ENCODE results near the gene CD207.
"Not testable (repeated sequence)": the region's sequence is repeated elsewhere in the genome, so short reads cannot be mapped to it uniquely, and the experiment has no call there.

Gene CD207

GRCh38 chr2:70835643-70836042 is at the start of gene CD207:
CD207 (minus strand) TSS chr2:70835816; CDS start chr2:70835776, 40 bp downstream.
- DNase-seq, result no peak

- DNase-seq, result not testable (repeated sequence)
These were observed 42.9 kb upstream of the CD207 start for GRCh38 chr2:70878543-70878942.

- not testable (repeated sequence) for DNase-seq
These were observed 40.5 kb upstream of the CD207 start for GRCh38 chr2:70876138-70876537.

- DNase-seq, result no peak
These were observed 37.9 kb upstream of the CD207 start for GRCh38 chr2:70873541-70873940.

- DNase-seq, result peak; percentile 55
These were observed 36.0 kb upstream of the CD207 start for GRCh38 chr2:70871398-70872211.

- no peak for DNase-seq
These were observed 35.2 kb upstream of the CD207 start for GRCh38 chr2:70870790-70871189.

GRCh38 chr2:70868970-70869369 is 33.4 kb upstream of the CD207 start:
- no peak for DNase-seq

- DNase-seq, result peak; percentile 7
These were observed 26.4 kb upstream of the CD207 start for GRCh38 chr2:70861777-70862625.

GRCh38 chr2:70855667-70856066 is 20.1 kb upstream of the CD207 start:
- DNase-seq, result no peak

GRCh38 chr2:70854411-70854810 is 18.8 kb upstream of the CD207 start:
- DNase-seq, result no peak

GRCh38 chr2:70852824-70853223 is 17.2 kb upstream of the CD207 start:
- no peak for DNase-seq

GRCh38 chr2:70851704-70852103 is 16.1 kb upstream of the CD207 start:
- no peak for DNase-seq

GRCh38 chr2:70850925-70851324 is 15.3 kb upstream of the CD207 start:
- no peak for DNase-seq

- no peak for DNase-seq
These were observed 6.8 kb upstream of the CD207 start for GRCh38 chr2:70842401-70842800.

- DNase-seq, result no peak
These were observed 2.6 kb upstream of the CD207 start for GRCh38 chr2:70837980-70838925.

- DNase-seq, result no peak
These were observed 735 bp downstream of the CD207 start for GRCh38 chr2:70834881-70835280.

GRCh38 chr2:70834106-70834505 is 1.5 kb downstream of the CD207 start:
- DNase-seq, result no peak

- DNase-seq, result no peak
These were observed 2.4 kb downstream of the CD207 start for GRCh38 chr2:70833246-70833645.

GRCh38 chr2:70832386-70832785 is 3.2 kb downstream of the CD207 start:
- no peak for DNase-seq

- no peak for DNase-seq
These were observed 3.8 kb downstream of the CD207 start for GRCh38 chr2:70831861-70832260.

- no peak for DNase-seq
These were observed 5.2 kb downstream of the CD207 start for GRCh38 chr2:70830366-70830765.

- DNase-seq, result no peak
These were observed 5.7 kb downstream of the CD207 start for GRCh38 chr2:70829916-70830315.

Data from NCI-H524 treated with DMSO at 0.1 percent for 48 hours (cell line).